SK-N-MC (cell line): Measurements from ENCODE around the gene MMRN2.

Source experiments
- EZH2 ChIP-seq: fragments of 200-600 bp; sonication (generic); IDR thresholded peaks from one replicate; pipeline ENCODE4 v1.6.1; 2017; ENCODE audit warnings: antibody characterized with exemption
- POLR2AphosphoS5 ChIP-seq: IDR thresholded peaks from 2 replicates; pipeline ENCODE4 v1.6.1; 2012; ENCODE audit warnings: mild to moderate bottlenecking, low read depth, low read length, borderline replicate concordance

GRCh38 chr10:86898511-86898910 is 58.9 kb downstream of the MMRN2 start:
- TF ChIP-seq POLR2AphosphoS5 (no peak), EZH2 (no peak)
